Measurements from ENCODE around the gene NAT14. TPM values are rescaled to one million over a fixed set of nuclear protein-coding genes. Genes with fewer than 3 reads are reported as not detected.

The NAT14 gene
- total RNA-seq, 1 experiment from 2014 or later, result 87.7 TPM

DNA sequence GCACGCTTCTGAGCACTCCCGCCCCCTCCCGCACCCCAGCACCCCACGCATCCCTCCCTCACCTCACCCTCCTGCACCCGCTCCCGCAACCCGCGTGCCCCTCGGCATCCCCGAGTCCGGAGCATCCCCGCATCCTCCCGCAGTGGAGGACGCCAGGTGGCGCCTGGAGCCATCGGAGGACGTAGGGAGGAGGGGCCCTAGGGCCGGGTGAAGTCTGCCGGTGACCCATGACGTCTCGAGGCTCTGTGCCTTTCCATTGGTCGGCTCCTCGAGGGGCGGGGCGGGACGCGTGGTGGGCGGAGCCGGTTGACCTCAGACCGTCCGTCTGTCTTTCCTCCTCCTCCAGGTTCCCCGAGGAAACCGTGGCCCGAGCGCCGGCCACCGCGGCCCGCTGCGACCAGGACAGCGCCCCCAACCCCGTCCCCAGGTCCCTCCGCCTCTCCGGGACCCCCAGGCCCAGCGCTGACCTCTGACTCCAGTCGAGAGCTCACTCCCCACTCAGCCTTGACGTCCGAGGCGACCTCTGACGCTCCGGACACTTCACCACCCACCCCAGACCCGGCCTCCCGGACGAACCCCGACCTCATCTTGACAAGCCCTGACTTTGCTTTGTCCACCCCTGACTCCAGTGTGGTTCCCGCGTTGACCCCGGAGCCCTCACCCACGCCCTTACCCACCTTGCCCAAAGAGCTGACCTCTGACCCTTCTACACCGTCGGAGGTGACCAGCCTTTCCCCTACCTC, 32.1 kb downstream of the NAT14 start (continued):
- TF ChIP-seq, protein P1, sequence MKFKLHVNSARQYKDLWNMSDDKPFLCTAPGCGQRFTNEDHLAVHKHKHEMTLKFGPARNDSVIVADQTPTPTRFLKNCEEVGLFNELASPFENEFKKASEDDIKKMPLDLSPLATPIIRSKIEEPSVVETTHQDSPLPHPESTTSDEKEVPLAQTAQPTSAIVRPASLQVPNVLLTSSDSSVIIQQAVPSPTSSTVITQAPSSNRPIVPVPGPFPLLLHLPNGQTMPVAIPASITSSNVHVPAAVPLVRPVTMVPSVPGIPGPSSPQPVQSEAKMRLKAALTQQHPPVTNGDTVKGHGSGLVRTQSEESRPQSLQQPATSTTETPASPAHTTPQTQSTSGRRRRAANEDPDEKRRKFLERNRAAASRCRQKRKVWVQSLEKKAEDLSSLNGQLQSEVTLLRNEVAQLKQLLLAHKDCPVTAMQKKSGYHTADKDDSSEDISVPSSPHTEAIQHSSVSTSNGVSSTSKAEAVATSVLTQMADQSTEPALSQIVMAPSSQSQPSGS (CRISPR knock-in tag; IDR thresholded peaks at IDR 0.05; ENCODE audit: borderline replicate concordance, low read depth), result no peak
- TF ChIP-seq NR3C1 (CRISPR knock-in tag; conservative IDR thresholded peaks at IDR 0.05; ENCODE audit: low read depth) (no peak), ZNF396 (CRISPR knock-in tag; IDR thresholded peaks at IDR 0.05; ENCODE audit: borderline replicate concordance) (no peak), NFE2L1 (CRISPR knock-in tag; IDR thresholded peaks at IDR 0.05) (no peak), SMAD4 (CRISPR knock-in tag; IDR thresholded peaks at IDR 0.05) (no peak), GABPB1 (CRISPR knock-in tag; IDR thresholded peaks at IDR 0.05) (peak; percentile 21; the same call in 1 of the 2 replicates), NFYB (CRISPR knock-in tag; conservative IDR thresholded peaks at IDR 0.05; ENCODE audit: low read depth) (peak; percentile 91), MYBL2 (CRISPR knock-in tag; IDR thresholded peaks at IDR 0.05) (no peak)
- TF ChIP-seq, protein P2, sequence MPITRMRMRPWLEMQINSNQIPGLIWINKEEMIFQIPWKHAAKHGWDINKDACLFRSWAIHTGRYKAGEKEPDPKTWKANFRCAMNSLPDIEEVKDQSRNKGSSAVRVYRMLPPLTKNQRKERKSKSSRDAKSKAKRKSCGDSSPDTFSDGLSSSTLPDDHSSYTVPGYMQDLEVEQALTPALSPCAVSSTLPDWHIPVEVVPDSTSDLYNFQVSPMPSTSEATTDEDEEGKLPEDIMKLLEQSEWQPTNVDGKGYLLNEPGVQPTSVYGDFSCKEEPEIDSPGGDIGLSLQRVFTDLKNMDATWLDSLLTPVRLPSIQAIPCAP (CRISPR knock-in tag; IDR thresholded peaks at IDR 0.05), result no peak
- TF ChIP-seq, protein P3, sequence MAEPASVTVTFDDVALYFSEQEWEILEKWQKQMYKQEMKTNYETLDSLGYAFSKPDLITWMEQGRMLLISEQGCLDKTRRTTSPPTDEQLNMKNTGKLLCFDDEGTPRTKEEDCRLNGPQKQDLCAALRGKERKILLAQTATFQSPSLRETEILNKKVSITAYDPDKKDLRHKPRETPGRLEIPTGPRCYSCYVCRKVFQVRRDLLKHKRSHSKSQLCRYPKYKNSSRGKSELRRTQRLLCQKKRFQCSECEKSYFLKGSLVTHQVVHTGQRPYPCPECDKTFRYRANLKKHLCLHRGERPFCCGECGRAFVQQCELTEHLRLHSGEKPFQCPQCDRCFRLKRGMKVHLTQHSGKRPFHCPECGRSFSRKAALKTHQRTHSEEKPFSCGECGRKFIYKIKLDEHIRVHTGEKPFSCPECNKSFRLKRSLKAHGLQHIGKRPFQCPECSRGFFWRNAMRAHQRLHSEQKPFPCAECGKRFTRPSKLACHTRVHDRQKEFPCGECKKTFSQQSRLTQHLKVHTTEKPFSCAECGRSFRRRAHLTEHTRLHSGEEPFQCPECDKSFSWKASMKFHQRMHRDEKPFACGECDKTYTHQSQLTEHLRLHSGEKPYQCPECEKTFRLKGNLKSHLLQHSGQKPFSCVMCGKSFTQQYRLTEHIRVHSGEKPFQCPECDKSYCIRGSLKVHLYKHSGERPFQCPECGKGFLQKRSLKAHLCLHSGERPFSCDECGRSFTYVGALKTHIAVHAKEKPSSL (CRISPR knock-in tag; conservative IDR thresholded peaks at IDR 0.05), result no peak
- TF ChIP-seq, protein P4, sequence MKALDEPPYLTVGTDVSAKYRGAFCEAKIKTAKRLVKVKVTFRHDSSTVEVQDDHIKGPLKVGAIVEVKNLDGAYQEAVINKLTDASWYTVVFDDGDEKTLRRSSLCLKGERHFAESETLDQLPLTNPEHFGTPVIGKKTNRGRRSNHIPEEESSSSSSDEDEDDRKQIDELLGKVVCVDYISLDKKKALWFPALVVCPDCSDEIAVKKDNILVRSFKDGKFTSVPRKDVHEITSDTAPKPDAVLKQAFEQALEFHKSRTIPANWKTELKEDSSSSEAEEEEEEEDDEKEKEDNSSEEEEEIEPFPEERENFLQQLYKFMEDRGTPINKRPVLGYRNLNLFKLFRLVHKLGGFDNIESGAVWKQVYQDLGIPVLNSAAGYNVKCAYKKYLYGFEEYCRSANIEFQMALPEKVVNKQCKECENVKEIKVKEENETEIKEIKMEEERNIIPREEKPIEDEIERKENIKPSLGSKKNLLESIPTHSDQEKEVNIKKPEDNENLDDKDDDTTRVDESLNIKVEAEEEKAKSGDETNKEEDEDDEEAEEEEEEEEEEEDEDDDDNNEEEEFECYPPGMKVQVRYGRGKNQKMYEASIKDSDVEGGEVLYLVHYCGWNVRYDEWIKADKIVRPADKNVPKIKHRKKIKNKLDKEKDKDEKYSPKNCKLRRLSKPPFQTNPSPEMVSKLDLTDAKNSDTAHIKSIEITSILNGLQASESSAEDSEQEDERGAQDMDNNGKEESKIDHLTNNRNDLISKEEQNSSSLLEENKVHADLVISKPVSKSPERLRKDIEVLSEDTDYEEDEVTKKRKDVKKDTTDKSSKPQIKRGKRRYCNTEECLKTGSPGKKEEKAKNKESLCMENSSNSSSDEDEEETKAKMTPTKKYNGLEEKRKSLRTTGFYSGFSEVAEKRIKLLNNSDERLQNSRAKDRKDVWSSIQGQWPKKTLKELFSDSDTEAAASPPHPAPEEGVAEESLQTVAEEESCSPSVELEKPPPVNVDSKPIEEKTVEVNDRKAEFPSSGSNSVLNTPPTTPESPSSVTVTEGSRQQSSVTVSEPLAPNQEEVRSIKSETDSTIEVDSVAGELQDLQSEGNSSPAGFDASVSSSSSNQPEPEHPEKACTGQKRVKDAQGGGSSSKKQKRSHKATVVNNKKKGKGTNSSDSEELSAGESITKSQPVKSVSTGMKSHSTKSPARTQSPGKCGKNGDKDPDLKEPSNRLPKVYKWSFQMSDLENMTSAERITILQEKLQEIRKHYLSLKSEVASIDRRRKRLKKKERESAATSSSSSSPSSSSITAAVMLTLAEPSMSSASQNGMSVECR (CRISPR knock-in tag; IDR thresholded peaks at IDR 0.05; ENCODE audit: borderline replicate concordance), result no peak
- TF ChIP-seq, protein P5, sequence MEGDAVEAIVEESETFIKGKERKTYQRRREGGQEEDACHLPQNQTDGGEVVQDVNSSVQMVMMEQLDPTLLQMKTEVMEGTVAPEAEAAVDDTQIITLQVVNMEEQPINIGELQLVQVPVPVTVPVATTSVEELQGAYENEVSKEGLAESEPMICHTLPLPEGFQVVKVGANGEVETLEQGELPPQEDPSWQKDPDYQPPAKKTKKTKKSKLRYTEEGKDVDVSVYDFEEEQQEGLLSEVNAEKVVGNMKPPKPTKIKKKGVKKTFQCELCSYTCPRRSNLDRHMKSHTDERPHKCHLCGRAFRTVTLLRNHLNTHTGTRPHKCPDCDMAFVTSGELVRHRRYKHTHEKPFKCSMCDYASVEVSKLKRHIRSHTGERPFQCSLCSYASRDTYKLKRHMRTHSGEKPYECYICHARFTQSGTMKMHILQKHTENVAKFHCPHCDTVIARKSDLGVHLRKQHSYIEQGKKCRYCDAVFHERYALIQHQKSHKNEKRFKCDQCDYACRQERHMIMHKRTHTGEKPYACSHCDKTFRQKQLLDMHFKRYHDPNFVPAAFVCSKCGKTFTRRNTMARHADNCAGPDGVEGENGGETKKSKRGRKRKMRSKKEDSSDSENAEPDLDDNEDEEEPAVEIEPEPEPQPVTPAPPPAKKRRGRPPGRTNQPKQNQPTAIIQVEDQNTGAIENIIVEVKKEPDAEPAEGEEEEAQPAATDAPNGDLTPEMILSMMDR (IDR thresholded peaks at IDR 0.05), result peak; percentile 32; the same call in 1 of the 2 replicates
- TF ChIP-seq, protein P6, sequence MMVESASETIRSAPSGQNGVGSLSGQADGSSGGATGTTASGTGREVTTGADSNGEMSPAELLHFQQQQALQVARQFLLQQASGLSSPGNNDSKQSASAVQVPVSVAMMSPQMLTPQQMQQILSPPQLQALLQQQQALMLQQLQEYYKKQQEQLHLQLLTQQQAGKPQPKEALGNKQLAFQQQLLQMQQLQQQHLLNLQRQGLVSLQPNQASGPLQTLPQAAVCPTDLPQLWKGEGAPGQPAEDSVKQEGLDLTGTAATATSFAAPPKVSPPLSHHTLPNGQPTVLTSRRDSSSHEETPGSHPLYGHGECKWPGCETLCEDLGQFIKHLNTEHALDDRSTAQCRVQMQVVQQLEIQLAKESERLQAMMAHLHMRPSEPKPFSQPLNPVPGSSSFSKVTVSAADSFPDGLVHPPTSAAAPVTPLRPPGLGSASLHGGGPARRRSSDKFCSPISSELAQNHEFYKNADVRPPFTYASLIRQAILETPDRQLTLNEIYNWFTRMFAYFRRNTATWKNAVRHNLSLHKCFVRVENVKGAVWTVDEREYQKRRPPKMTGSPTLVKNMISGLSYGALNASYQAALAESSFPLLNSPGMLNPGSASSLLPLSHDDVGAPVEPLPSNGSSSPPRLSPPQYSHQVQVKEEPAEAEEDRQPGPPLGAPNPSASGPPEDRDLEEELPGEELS (CRISPR knock-in tag; IDR thresholded peaks at IDR 0.05), result no peak
- TF ChIP-seq, protein P7, sequence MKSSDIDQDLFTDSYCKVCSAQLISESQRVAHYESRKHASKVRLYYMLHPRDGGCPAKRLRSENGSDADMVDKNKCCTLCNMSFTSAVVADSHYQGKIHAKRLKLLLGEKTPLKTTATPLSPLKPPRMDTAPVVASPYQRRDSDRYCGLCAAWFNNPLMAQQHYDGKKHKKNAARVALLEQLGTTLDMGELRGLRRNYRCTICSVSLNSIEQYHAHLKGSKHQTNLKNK (CRISPR knock-in tag; IDR thresholded peaks at IDR 0.05), result no peak
- TF ChIP-seq, protein P8, sequence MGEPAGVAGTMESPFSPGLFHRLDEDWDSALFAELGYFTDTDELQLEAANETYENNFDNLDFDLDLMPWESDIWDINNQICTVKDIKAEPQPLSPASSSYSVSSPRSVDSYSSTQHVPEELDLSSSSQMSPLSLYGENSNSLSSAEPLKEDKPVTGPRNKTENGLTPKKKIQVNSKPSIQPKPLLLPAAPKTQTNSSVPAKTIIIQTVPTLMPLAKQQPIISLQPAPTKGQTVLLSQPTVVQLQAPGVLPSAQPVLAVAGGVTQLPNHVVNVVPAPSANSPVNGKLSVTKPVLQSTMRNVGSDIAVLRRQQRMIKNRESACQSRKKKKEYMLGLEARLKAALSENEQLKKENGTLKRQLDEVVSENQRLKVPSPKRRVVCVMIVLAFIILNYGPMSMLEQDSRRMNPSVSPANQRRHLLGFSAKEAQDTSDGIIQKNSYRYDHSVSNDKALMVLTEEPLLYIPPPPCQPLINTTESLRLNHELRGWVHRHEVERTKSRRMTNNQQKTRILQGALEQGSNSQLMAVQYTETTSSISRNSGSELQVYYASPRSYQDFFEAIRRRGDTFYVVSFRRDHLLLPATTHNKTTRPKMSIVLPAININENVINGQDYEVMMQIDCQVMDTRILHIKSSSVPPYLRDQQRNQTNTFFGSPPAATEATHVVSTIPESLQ (CRISPR knock-in tag; IDR thresholded peaks at IDR 0.05), result no peak
